ENCODE data around the gene MUC13. TPM values are rescaled to one million over a fixed set of nuclear protein-coding genes. Genes with fewer than 3 reads are reported as not detected.

MUC13 gene
- total RNA-seq, 1 experiment from 2014 or later, result not detected

DNA sequence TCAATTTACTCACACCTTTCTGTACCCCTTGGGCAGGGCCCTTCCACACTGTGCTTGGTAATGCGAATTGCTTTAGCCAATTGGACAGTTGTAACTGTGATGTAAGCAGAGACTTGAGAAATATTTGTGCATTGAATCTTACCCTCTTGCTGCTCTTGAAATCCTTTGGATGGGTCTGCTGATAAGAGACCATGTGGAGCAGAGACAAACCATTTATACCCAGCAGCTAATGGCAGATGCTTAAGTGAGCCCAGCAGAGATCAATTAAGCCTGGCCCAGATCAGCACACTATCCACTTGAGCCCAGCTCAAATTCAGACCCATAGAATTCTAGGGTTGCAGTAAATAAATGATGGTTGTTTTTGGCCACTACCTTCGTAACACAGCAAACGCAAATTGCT is 19.3 kb downstream of the MUC13 start:
- no peaks in the 10 kb centered on the region for H3K36me3 Mint-ChIP-seq (ENCODE audit: insufficient read depth in 1 of 3, low read depth in 3 of 3)

More for the DNA sequence above, 19.3 kb downstream of the MUC13 start:
- H3K27me3 Mint-ChIP-seq (ENCODE audit: low read depth), result no peaks in the 10 kb centered on the region
- no peak overlapping the region for H2BK20ac ChIP-seq (ENCODE audit: low read depth, low read length, poor library complexity, severe bottlenecking)
- no peaks in the 10 kb centered on the region for H3K79me2 ChIP-seq (ENCODE audit: insufficient read depth, low read length)
- H2AFZ ChIP-seq (ENCODE audit: low read length), result no peak overlapping the region
- no peak overlapping the region for H3T11ph ChIP-seq (ENCODE audit: low read length)
- no peak overlapping the region for H2AK5ac ChIP-seq (ENCODE audit: insufficient read length, low read length)
- H3K27ac Mint-ChIP-seq, result no peak overlapping the region
- no peak overlapping the region for H3K23ac ChIP-seq (ENCODE audit: insufficient read length, low read depth, low read length)
- H2BK12ac ChIP-seq (ENCODE audit: insufficient read length, low read depth, low read length), result no peak overlapping the region
- H3K4me1 ChIP-seq (ENCODE audit: insufficient read depth, low read length), result 0 out of 2 replicates have a peak, but pooled peaks cover 2% of the 10 kb centered on the region
- H3K27me3 ChIP-seq (ENCODE audit: insufficient read depth, low read length), result no peaks in the 10 kb centered on the region
- no peak overlapping the region for H3K4me3 Mint-ChIP-seq
- H4K91ac ChIP-seq (ENCODE audit: insufficient read length, low read depth, low read length), result no peak overlapping the region
- no peak overlapping the region for H2BK120ac ChIP-seq (ENCODE audit: low read depth, low read length, poor library complexity, severe bottlenecking)
- H2BK15ac ChIP-seq (ENCODE audit: low read depth, low read length), result no peak overlapping the region
- H3K9me3 ChIP-seq (ENCODE audit: control insufficient read depth, low read depth, low read length), result no peaks in the 10 kb centered on the region
- no peak overlapping the region for H3K27ac ChIP-seq (ENCODE audit: insufficient read length, low read depth, low read length)
- H3K4ac ChIP-seq (ENCODE audit: low read depth, low read length), result no peak overlapping the region
- no peak overlapping the region for H3K18ac ChIP-seq (ENCODE audit: insufficient read length, low read depth, low read length)
- no peak overlapping the region for H3K56ac ChIP-seq (ENCODE audit: insufficient read length, low read depth, low read length)
- no CpG with 5 or more reads among the region's 3 CpGs for WGBS (ENCODE audit: extremely low coverage, insufficient read length, low lambda C conversion rate)
- H3K79me1 ChIP-seq (ENCODE audit: insufficient read depth, low read depth, low read length, poor library complexity, severe bottlenecking), result no peaks in the 10 kb centered on the region
- no peaks in the 10 kb centered on the region for H4K20me1 ChIP-seq (ENCODE audit: control insufficient read depth, insufficient read depth, insufficient read length)
- H3K9ac ChIP-seq (ENCODE audit: extremely low read depth, insufficient read length, low read length), result no peak overlapping the region
- no peaks in the 10 kb centered on the region for H3K9me3 Mint-ChIP-seq
- no peak overlapping the region for H3K14ac ChIP-seq (ENCODE audit: insufficient read depth, low read length)
- no peak for TF ChIP-seq CTCF (conservative IDR thresholded peaks at IDR 0.05)
- H3K4me1 Mint-ChIP-seq, result 0 out of 4 replicates have a peak, but pooled peaks cover 0 to 2% of the 10 kb centered on the region in 2 experiments
- DNase-seq, result no peak
- H2BK5ac ChIP-seq (ENCODE audit: insufficient read length, low read length), result no peak overlapping the region
- no peaks in the 10 kb centered on the region for H3K23me2 ChIP-seq (ENCODE audit: insufficient read length, low read depth, low read length, poor library complexity, severe bottlenecking)
- H3K4me2 ChIP-seq (ENCODE audit: insufficient read depth, insufficient read length, low read length), result no peak overlapping the region
- H4K8ac ChIP-seq (replicated peaks; ENCODE audit: insufficient read length, low read depth, low read length), result no peak overlapping the region
- H4K5ac ChIP-seq (ENCODE audit: insufficient read length, low read depth, low read length), result no peak overlapping the region
